ENCODE measurements around the gene CERS2. TPM values are rescaled to one million over a fixed set of nuclear protein-coding genes. Genes with fewer than 3 reads are reported as not detected.
A peak's percentile ranks its signal among the peaks of the same experiment; 100 is the strongest.

The CERS2 gene
- total RNA-seq, 1 donor = 138 TPM

GRCh38 chr1:150985179-150985825 is 10.7 kb upstream of the CERS2 start:
- H3K4me3 ChIP-seq (ENCODE audit: low read depth, low read length) = no peak overlapping the region
- no peak for DNase-seq (ENCODE audit: low read depth)
- no peak for TF ChIP-seq CTCF (IDR thresholded peaks at IDR 0.05; ENCODE audit: insufficient read depth, low read length)

- no peak for TF ChIP-seq CTCF (IDR thresholded peaks at IDR 0.05; ENCODE audit: insufficient read depth, low read length)
- no peak within 1 kb of the TSS for H3K4me3 ChIP-seq (ENCODE audit: low read depth, low read length)
- DNase-seq (ENCODE audit: low read depth) = no peak
These were observed 7.4 kb upstream of the CERS2 start, which contains the start of gene ANXA9 for GRCh38 chr1:150981805-150982712. Gene ANXA9 (plus strand): TSS chr1:150982292. CDS start chr1:150983106, 814 bp downstream.

GRCh38 chr1:150981177-150981804 is 6.7 kb upstream of the CERS2 start:
- H3K4me3 ChIP-seq (ENCODE audit: low read depth, low read length) = no peak overlapping the region
- no peak for DNase-seq (ENCODE audit: low read depth)
- no peak for TF ChIP-seq CTCF (IDR thresholded peaks at IDR 0.05; ENCODE audit: insufficient read depth, low read length)

- peak; percentile 93 for DNase-seq (ENCODE audit: low read depth)
- no peak overlapping the region for H3K4me3 ChIP-seq (ENCODE audit: low read depth, low read length)
- TF ChIP-seq CTCF (IDR thresholded peaks at IDR 0.05; ENCODE audit: insufficient read depth, low read length) = peak; percentile 100
These were observed 4.7 kb upstream of the CERS2 start for GRCh38 chr1:150979092-150980056.

GRCh38 chr1:150976879-150977694 is 2.5 kb upstream of the CERS2 start:
- TF ChIP-seq CTCF (IDR thresholded peaks at IDR 0.05; ENCODE audit: insufficient read depth, low read length) = no peak
- DNase-seq (ENCODE audit: low read depth) = no peak
- H3K4me3 ChIP-seq (ENCODE audit: low read depth, low read length) = no peak overlapping the region

All from fibroblast of the aortic adventitia (primary cell).